ENCODE measurements around the gene HMOX1. TPM values are rescaled to one million over a fixed set of nuclear protein-coding genes. Genes with fewer than 3 reads are reported as not detected.

The HMOX1 gene
- total and polyA plus RNA-seq, 2 of the 13 experiments (the other 11 are each of a cell fraction or from before 2014, with no cell fraction given) = 53.6 to 67.4 TPM

DNA sequence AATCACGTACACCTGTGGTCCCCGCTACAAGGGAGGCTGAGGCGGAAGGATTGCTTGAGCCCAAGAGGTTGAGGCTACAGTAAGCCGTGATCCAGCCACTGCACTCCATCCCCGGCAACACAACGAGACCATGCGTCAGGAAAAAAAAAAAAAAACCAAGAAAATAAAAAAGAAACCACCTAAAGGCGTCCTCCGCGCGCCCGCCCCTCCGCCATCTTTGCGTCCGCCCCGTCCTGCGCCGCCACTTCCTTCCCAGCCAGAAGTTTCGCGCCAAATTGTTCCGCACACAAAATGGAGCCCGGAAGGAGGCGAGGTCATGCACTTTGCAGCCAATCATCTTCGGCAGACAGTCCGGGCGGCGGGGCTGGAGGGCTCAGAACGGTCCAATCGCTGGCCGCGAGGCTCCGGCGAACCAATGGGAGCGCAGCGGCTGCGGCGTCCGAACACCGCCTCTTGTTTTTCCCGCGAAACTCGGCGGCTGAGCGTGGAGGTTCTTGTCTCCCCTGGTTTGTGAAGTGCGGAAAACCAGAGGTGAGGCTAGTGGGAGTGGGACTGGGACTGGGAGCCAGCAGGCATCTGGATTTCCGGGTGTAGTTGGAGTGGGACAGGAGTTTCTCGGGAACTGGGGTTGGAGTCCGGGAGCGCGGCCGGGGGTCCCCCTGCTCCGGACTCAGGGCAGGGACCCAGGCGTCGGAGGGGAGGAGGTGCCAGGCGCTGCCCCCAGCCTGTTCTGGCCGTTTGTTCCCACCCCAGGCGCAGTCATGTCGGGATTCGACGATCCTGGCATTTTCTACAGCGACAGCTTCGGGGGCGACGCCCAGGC, 19.0 kb downstream of the HMOX1 start, which contains the start of gene MCM5 (continued):
- no peak for TF ChIP-seq CAMTA2 (CRISPR knock-in tag; IDR thresholded peaks at IDR 0.05; ENCODE audit: borderline replicate concordance)
- peak; percentile 54; the same call in 1 of the 2 replicates for TF ChIP-seq IRF2 (CRISPR knock-in tag; IDR thresholded peaks at IDR 0.05)
- TF ChIP-seq SOX6 (IDR thresholded peaks at IDR 0.05) = no peak
- TF ChIP-seq SOX6 (CRISPR knock-in tag; IDR thresholded peaks at IDR 0.05) = peak; percentile 63
- TF ChIP-seq JARID2 (CRISPR knock-in tag; IDR thresholded peaks at IDR 0.05; ENCODE audit: insufficient replicate concordance) = no peak
- TF ChIP-seq MYC (CRISPR knock-in tag; IDR thresholded peaks at IDR 0.05; ENCODE audit: borderline replicate concordance) = peak; percentile 58; the same call in 1 of the 2 replicates
- no peak for TF ChIP-seq ZNF264 (CRISPR knock-in tag; IDR thresholded peaks at IDR 0.05)
- no peak for TF ChIP-seq ZNF296 (CRISPR knock-in tag; conservative IDR thresholded peaks at IDR 0.05)
- no peak for TF ChIP-seq LRRFIP1 (CRISPR knock-in tag; conservative IDR thresholded peaks at IDR 0.05)
- TF ChIP-seq DPF2 (CRISPR knock-in tag; IDR thresholded peaks at IDR 0.05; ENCODE audit: borderline replicate concordance, low read depth) = no peak
- TF ChIP-seq ZNF629 (CRISPR knock-in tag; conservative IDR thresholded peaks at IDR 0.05) = no peak
- no peak for TF ChIP-seq HOXA9 (CRISPR knock-in tag; IDR thresholded peaks at IDR 0.05; ENCODE audit: borderline replicate concordance)
- TF ChIP-seq MXI1 (IDR thresholded peaks at IDR 0.05; ENCODE audit: borderline replicate concordance, low read depth, low read length) = peak; percentile 48; the same call in 1 of the 3 replicates
- TF ChIP-seq ZNF589 (CRISPR knock-in tag; conservative IDR thresholded peaks at IDR 0.05) = no peak
- 0 out of 2 replicates have a peak, but pooled peaks have one; percentile 48 for TF ChIP-seq ZNF333 (CRISPR knock-in tag; IDR thresholded peaks at IDR 0.05; ENCODE audit: borderline replicate concordance)
- TF ChIP-seq, protein P1, sequence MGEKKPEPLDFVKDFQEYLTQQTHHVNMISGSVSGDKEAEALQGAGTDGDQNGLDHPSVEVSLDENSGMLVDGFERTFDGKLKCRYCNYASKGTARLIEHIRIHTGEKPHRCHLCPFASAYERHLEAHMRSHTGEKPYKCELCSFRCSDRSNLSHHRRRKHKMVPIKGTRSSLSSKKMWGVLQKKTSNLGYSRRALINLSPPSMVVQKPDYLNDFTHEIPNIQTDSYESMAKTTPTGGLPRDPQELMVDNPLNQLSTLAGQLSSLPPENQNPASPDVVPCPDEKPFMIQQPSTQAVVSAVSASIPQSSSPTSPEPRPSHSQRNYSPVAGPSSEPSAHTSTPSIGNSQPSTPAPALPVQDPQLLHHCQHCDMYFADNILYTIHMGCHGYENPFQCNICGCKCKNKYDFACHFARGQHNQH (CRISPR knock-in tag; IDR thresholded peaks at IDR 0.05) = 0 out of 2 replicates have a peak, but pooled peaks have one; percentile 50
- TF ChIP-seq TRAFD1 (CRISPR knock-in tag; IDR thresholded peaks at IDR 0.05; ENCODE audit: borderline replicate concordance) = no peak
- no peak for TF ChIP-seq NFKBIZ (CRISPR knock-in tag; IDR thresholded peaks at IDR 0.05)
- no peak for TF ChIP-seq HNRNPH1 (optimal IDR thresholded peaks at IDR 0.05; ENCODE audit: low read depth, low read length)
- TF ChIP-seq ZFAT (CRISPR knock-in tag; conservative IDR thresholded peaks at IDR 0.05) = 0 out of 2 replicates have a peak, but pooled peaks have one; percentile 27
- no peak for TF ChIP-seq ZNF362 (CRISPR knock-in tag; IDR thresholded peaks at IDR 0.05; ENCODE audit: borderline replicate concordance)
